GM18861 (cell line): ENCODE data around the gene ARHGEF16.

Experiments used
- ATAC-seq: cut with Tn5 transposase; IDR thresholded peaks from one replicate; pipeline ENCODE4 v1.9.1; 2021; ENCODE audit not compliant: unreplicated experiment

The ARHGEF16 gene

DNA sequence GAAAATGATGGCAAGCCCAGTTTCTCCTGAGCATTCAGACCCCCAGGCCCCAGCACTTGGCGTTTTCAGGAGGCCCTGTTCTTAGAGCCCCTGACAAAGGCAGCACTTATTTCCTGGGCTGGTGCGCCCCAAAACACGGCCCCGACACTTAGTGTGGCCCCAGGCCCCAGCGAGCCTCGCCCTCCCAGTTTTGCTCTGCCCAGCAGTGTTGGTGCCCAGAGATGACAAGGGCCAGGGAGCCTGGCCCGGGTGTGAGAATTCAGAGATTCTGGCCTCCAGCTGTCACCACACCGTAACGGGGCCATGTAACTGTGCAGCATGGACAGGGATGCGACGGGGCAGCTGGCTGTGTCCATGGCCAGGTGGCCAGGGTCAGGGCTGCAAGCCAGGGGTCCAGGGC, 18.0 kb upstream of the ARHGEF16 start:
- ATAC-seq, result no peak

DNA sequence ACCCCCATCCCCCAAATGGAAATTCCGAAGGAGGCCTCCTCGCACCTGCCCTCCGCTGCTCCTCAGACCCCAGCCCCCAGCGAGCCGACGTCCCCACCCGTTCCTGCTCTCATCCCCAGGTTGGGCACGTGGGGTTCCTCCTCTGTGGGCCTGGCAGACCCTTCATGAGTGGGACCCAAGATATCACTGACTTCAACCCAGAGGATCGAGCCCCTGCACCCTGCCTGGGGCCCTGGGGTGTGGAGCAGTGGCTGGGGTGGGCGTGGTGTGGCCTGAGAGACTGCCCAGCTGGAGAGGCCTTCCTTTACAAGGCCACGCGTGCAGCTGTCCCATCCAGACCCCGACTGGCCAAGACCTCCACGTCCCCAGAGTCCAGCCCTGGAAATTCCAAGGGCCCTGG, 17.6 kb upstream of the ARHGEF16 start:
- no peak for ATAC-seq

DNA sequence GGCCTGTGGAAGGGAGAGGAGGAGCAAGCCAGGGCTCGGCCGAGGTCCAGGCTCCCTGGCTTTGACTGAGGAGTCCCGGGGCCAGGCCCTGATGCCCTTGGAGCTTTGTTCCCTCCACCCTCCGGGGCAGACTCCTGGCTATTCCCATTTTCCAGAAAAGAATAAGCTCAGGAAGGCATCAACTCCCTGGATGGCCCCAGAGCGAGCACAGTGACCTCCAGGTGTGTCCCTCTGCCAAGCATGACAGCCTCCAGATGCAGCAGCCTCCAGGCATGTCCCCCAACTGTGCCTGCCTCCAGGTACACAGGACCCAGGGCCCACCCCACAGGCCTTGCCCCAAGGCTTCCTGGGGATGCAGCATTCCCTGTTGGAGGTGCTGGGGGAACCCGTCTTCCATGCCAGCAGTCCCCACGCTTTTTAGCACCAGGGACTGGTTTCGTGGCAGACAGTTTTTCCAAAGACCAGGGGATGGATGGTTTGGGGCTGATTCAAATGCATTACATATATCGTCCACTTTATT, 15.7 kb upstream of the ARHGEF16 start:
- no peak for ATAC-seq

DNA sequence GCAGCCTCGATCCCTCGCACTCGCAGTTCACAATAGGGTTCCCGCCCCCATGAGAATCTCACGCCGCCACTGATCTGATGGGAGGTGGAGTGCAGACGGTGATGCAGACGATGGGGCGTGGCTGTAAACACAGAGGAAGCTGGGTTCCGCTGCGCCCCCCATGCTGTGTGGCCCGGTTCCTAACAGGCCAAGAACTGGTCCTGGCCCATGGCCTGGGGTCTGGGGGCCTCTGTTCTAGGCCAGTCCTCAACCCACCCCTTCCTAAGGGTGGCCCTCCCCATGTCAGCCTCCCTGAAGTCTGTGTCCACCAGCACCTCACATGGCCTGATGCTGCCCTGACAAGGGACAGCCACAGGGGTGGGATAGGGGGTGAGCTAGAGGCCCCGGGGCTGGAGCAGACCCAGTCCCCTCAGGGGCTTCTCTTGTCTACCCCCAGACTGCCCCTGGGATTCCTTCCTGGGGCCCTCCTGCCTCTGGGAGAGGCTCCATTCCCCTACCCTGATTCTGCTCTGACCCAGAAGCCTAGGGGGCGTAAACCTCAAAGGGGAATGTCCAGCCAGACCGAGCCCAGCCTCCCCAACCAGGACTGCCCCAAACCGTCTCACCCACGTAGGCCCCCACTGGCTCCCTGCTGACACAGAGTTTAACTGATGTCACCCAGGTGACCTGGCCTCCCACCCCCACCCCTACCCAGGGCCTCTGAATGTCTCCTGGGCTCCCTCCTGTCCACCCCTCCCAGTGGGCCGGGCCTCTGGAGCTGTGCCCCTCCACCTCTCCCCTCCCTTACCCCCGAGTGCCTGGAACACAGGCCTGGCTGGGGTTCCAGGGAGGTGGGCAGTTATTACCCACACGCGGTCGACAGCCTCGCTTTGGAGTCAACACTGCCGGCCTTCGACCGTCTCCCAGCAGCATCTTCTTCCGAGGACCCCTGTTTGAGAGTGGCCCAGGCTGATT, 14.8 kb upstream of the ARHGEF16 start:
- no peak for ATAC-seq

DNA sequence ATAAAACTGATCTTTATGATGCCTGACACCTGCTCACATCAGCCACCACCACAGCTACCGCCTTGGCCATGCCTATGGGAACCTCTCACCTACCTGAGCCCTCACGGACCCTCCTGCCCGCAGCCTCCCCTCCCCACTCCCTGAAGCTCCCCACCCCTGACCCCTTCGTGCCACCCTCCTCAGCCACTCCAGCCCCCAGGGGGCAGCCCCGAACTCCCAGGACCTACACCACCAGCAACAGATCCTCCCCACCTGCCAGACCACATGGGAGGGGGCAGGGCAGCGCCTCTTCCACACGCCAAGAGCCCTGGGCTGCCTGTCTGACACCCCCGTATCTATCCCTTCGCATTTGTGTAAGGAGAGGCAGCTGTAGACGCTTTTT, 14.2 kb upstream of the ARHGEF16 start:
- no peak for ATAC-seq

DNA sequence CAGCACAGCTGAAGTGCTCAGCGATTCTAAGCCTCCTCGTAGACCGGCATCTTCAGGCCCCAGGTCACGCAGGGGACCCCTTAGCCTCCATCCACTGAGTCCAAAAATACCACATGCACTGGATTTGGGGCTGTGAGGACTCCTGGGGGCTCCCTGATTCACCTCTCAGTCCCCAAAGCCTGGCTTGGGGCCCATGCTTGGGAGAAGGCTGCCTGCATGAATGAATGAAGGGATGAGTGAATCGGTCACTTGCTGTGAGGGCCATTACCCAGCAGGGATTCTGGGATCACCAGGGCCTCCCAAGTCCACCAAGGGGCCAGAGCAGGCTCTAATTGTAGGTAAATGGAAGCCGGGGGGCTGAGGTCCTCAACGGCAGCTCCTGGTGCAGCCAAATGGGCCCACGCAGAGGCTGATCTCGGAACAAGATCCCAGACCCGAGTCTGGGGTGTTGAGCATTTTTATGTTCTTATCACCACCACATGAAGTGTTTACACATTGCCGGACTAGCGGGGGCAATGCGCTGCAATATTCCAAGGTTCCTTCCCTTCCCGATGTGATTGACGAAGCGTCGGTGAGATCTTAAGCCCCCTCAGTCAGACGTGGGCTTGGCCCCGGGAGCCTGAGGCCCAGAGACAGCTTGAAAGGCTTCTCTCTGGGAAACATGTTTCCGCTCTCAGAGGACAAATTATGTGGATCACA, 13.6 kb upstream of the ARHGEF16 start:
- ATAC-seq, result no peak

- ATAC-seq, result no peak
Measured at GRCh38 chr1:3441410-3441847, 13.0 kb upstream of the ARHGEF16 start.

- no peak for ATAC-seq
Measured at GRCh38 chr1:3441880-3442279, 12.6 kb upstream of the ARHGEF16 start.

DNA sequence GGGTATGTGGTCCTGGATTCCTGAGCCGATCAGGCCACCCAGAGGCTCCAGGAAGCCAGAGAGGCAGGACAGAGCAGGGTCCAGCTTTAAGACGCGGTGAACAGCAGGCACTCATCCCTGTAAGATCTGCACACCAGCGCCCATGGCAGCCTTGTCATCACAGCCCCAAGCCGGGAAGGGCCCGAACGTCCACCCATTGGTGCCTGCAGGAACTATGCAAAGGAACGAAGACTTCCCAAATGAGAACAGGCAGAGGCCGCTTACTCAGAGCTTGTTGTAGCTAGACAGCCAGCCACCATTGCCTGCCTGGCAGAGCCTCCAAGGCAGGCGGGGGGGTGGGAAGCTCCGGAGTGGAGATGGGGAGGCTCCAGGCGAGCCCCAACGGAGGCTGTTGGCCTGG, 12.1 kb upstream of the ARHGEF16 start:
- no peak for ATAC-seq

GRCh38 chr1:3442901-3443300, 11.6 kb upstream of the ARHGEF16 start:
- no peak for ATAC-seq

- no peak for ATAC-seq
Measured at GRCh38 chr1:3443807-3444206, 10.7 kb upstream of the ARHGEF16 start.

- no peak for ATAC-seq
Measured at GRCh38 chr1:3444298-3444697, 10.2 kb upstream of the ARHGEF16 start.

DNA sequence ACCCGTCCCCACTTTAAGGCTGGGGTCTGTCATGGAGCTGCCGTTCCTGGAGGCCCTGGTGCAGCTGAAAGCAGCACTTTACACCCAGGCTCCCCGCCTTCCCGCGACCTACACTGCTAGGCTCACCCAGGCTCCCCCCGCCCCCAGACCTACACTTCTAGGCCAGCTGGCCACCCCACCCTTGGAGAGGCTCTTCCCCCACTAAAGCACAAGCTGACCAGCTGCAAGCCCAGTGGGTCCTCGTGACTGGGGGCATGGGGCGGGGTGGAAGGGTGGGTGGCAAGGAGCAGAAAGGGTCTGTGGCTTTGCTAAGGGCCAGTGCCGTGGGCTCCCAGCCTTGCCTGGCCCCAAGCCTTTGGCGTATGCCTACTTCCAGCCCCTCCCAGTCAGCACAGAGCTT, 9.7 kb upstream of the ARHGEF16 start:
- ATAC-seq, result no peak

- no peak for ATAC-seq
Measured at GRCh38 chr1:3450202-3450863, 4.1 kb upstream of the ARHGEF16 start.

DNA sequence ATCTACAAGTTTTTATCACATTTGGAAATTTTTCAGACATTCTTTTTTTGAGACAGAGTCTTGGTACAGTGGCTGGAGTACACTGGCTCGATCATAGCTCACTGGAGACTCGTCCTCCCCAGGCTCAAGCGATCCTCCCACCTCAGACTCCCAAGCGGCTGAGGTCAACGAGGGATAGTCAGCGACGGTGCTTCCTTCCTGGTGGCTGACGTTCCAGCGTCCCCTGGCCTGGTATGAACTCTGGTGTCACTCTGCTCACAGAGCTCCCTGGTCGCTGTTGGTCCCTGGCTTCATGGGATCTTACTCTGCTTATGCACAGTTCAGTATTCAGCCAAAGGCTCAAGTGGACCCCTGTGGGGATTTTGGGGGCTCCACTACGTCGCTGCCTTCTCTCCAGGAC, 3.5 kb upstream of the ARHGEF16 start:
- no peak for ATAC-seq

- ATAC-seq, result no peak
Measured at GRCh38 chr1:3451994-3452865, 2.2 kb upstream of the ARHGEF16 start.

DNA sequence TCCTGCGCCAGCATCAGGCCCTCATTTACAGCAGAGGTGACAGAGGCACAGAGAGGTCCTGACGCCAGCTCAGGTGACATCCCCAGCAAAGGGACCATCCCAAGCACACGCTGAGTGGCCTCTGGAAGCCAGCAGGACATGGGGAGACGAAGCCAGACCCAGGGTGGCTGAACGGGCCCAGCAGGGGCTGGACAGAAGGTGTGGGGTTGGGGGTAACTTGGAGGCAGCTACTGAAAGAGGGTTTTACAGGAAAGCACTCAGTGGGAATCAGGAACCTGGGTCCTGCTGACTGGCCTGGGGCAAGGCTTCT, 1.6 kb upstream of the ARHGEF16 start:
- no peak for ATAC-seq

DNA sequence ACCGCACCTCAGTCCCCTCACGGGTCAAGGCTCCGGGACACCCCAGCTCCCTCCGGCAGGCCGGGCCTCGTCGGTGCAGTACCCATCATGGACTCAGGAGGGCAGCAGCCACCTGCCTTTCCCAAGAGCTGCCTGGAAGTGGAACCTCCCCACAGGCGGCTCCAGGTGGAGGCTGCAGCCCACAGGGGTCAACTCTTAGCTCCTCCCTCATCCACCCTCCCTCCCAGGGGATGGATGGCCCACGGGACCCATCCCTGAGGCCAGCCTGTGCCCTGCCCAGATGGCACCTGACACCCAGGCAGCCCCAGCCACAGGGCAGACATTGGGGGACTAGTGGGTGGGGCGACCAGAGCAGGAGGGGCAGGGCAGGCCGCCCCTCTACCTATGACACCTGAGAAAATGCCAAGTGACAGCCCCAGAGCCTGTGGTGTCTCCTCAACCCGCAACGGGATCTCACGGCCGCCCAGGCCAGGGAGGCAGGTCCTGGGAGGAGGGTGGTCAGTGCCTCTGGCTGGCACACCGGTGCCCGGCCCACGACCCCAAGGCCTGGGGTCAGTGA, 1.2 kb upstream of the ARHGEF16 start:
- ATAC-seq, result peak; percentile 42

GRCh38 chr1:3454811-3455618, 550 bp downstream of the ARHGEF16 start:
- no peak for ATAC-seq
